Small intestine (tissue), 7 donors: ENCODE measurements around the gene TENM4. TPM values are rescaled to one million over a fixed set of nuclear protein-coding genes. Genes with fewer than 3 reads are reported as not detected.

Experiments used
- DNase-seq, 2 donors: peaks; one replicate each; pipeline versions ENCODE4 v3.0.0 to v3.0.0-alpha.2; 2013
- FAIRE-seq: peaks from 2 replicates; lab custom pipeline; 2012; peaks lifted over from hg19 to GRCh38; lab: Jason Lieb, UNC
- H3K27ac ChIP-seq, 3 donors: one replicate each; pipeline ENCODE4 v1.5.1; 2013; ENCODE audit warnings: low read length in 2 of 3, mild to moderate bottlenecking in 2 of 3, control low read depth in 1 of 3, inconsistent platforms in 1 of 3, low read depth in 1 of 3, moderate library complexity in 1 of 3
- H3K27me3 ChIP-seq, 3 donors: one replicate each; pipeline ENCODE4 v1.6.1; 2013; ENCODE audit warnings: low read length in 3 of 3, inconsistent platforms in 1 of 3; ENCODE audit not compliant: control insufficient read depth in 3 of 3, insufficient read depth in 3 of 3
- H3K36me3 ChIP-seq, 3 donors: one replicate each; pipeline ENCODE4 v1.6.1; 2013; ENCODE audit warnings: low read length in 3 of 3, inconsistent platforms in 1 of 3, low read depth in 1 of 3, mild to moderate bottlenecking in 1 of 3, moderate library complexity in 1 of 3; ENCODE audit not compliant: control insufficient read depth in 3 of 3, insufficient read depth in 2 of 3
- H3K4me1 ChIP-seq, 3 donors: one replicate each; pipeline ENCODE4 v1.6.1; 2013; ENCODE audit warnings: low read length in 2 of 3, inconsistent platforms in 1 of 3, low read depth in 1 of 3, mild to moderate bottlenecking in 1 of 3, moderate library complexity in 1 of 3; ENCODE audit not compliant: control insufficient read depth in 3 of 3, insufficient read depth in 2 of 3
- H3K4me3 ChIP-seq, 3 donors: one replicate each; pipeline ENCODE4 v1.5.1; 2013; ENCODE audit warnings: low read length in 3 of 3, control low read depth in 1 of 3, inconsistent platforms in 1 of 3, low read depth in 1 of 3, mild to moderate bottlenecking in 1 of 3, moderate library complexity in 1 of 3
- H3K9me3 ChIP-seq, 2 donors: one replicate each; pipeline ENCODE4 v1.6.1; 2013; ENCODE audit warnings: low read depth in 1 of 2, low read length in 1 of 2; ENCODE audit not compliant: control insufficient read depth in 2 of 2, insufficient read depth in 1 of 2
- WGBS, 3 donors: extraction: QIAGEN DNeasy Blood & Tissue Kit; methylation state at CpG; one replicate each; pipeline ENCODE4 v1.1.7; 2013; 5-methylcytosine and 5-hydroxymethylcytosine counted together
- polyA plus RNA-seq, 4 donors: library from polyadenylated mRNA; stranded (reverse) in 3 of 4; unstranded in 1 of 4; fragments of 200-250 nt in 3 of 4; fragments of 120-200 nt in 1 of 4; gene quantifications; one replicate each; pipeline versions ENCODE4 v1.2.1 to v1.2.3, GENCODE V29; 2013
- donor health status: healthy with polysubstance abuse.
- donor health status: control.
- donor health status: control.
- donor health status: Bipolar disorder and iron deficiency.
- donor health status: healthy.

Gene TENM4
- polyA plus RNA-seq, 4 donors = under 0.01 to 0.96 (median 0.31) TPM; not detected in 1

- FAIRE-seq (no peak), DNase-seq (peak in 1 of 2 donors; percentile 28)
- Histone ChIP-seq H3K9me3 (no peaks in the 10 kb centered on the region), H3K27ac (no peak overlapping the region), H3K4me3 (peak overlapping the region in 1 of 3 donors; percentile 17), H3K27me3 (peaks cover 0 to 26% (median 4%) of the 10 kb centered on the region in 3 donors), H3K36me3 (no peaks in the 10 kb centered on the region), H3K4me1 (no peaks in the 10 kb centered on the region)
- 8 to 15% (median 14%) methylated on average over 36 of the region's 36 CpGs for WGBS, 3 donors
These were observed 478.7 kb downstream of the TENM4 start for GRCh38 chr11:78961937-78962701.

GRCh38 chr11:78961247-78961646 is 479.6 kb downstream of the TENM4 start:
- no peak overlapping the region for H3K27ac ChIP-seq
- H3K4me3 ChIP-seq = no peak overlapping the region
- H3K9me3 ChIP-seq = no peaks in the 10 kb centered on the region
- 39 to 52% (median 40%) methylated on average over 3 of the region's 3 CpGs for WGBS, 3 donors
- H3K27me3 ChIP-seq = peaks cover 0 to 26% (median 4%) of the 10 kb centered on the region in 3 donors
- FAIRE-seq (no peak), DNase-seq (peak; percentile 23 to 25)
- H3K36me3 ChIP-seq = no peaks in the 10 kb centered on the region
- no peaks in the 10 kb centered on the region for H3K4me1 ChIP-seq

GRCh38 chr11:78958444-78958843 is 482.4 kb downstream of the TENM4 start:
- WGBS, 3 donors = 86 to 87% (median 86%) methylated on average over 3 of the region's 3 CpGs
- Histone ChIP-seq H3K9me3 (no peaks in the 10 kb centered on the region), H3K4me3 (no peak overlapping the region), H3K36me3 (no peaks in the 10 kb centered on the region), H3K27ac (no peak overlapping the region), H3K27me3 (peaks cover 0 to 26% (median 4%) of the 10 kb centered on the region in 3 donors), H3K4me1 (no peaks in the 10 kb centered on the region)
- no peak for FAIRE-seq
- DNase-seq = no peak

- Histone ChIP-seq H3K27ac (no peak overlapping the region), H3K4me1 (no peaks in the 10 kb centered on the region), H3K4me3 (no peak overlapping the region), H3K36me3 (no peaks in the 10 kb centered on the region), H3K9me3 (no peaks in the 10 kb centered on the region), H3K27me3 (peaks cover 0 to 28% (median 2%) of the 10 kb centered on the region in 3 donors)
- WGBS, 3 donors = 62 to 72% (median 66%) methylated on average over 5 of the region's 5 CpGs
- no peak for DNase-seq
- FAIRE-seq = no peak
These were observed 483.2 kb downstream of the TENM4 start for GRCh38 chr11:78957476-78958245.

GRCh38 chr11:78954696-78955095 is 486.1 kb downstream of the TENM4 start:
- no peaks in the 10 kb centered on the region for H3K36me3 ChIP-seq
- H3K9me3 ChIP-seq = no peaks in the 10 kb centered on the region
- no peak for DNase-seq
- H3K4me3 ChIP-seq = no peak overlapping the region
- H3K4me1 ChIP-seq = no peaks in the 10 kb centered on the region
- WGBS, 3 donors = 89 to 92% (median 89%) methylated on average over 3 of the region's 3 CpGs
- H3K27ac ChIP-seq = no peak overlapping the region
- no peak for FAIRE-seq
- peaks cover 0 to 6% (median 0%) of the 10 kb centered on the region in 3 donors for H3K27me3 ChIP-seq

- H3K4me3 ChIP-seq = no peak overlapping the region
- H3K27me3 ChIP-seq = peaks cover 0 to 3% (median 0%) of the 10 kb centered on the region in 3 donors
- no peaks in the 10 kb centered on the region for H3K9me3 ChIP-seq
- WGBS, 3 donors = 47 to 64% (median 55%) methylated on average over 2 of the region's 2 CpGs
- FAIRE-seq = no peak
- no peak overlapping the region for H3K27ac ChIP-seq
- H3K4me1 ChIP-seq = no peaks in the 10 kb centered on the region
- DNase-seq = no peak
- no peaks in the 10 kb centered on the region for H3K36me3 ChIP-seq
These were observed 486.6 kb downstream of the TENM4 start for GRCh38 chr11:78954261-78954660.

- peaks cover 0 to 3% (median 0%) of the 10 kb centered on the region in 3 donors for H3K27me3 ChIP-seq
- no peak overlapping the region for H3K27ac ChIP-seq
- no peaks in the 10 kb centered on the region for H3K4me1 ChIP-seq
- WGBS, 3 donors = 48 to 60% (median 50%) methylated on average over 4 of the region's 4 CpGs
- no peaks in the 10 kb centered on the region for H3K9me3 ChIP-seq
- DNase-seq = no peak
- no peak overlapping the region for H3K4me3 ChIP-seq
- no peaks in the 10 kb centered on the region for H3K36me3 ChIP-seq
- FAIRE-seq = no peak
These were observed 487.9 kb downstream of the TENM4 start for GRCh38 chr11:78952890-78953289.

GRCh38 chr11:78952175-78952574 is 488.7 kb downstream of the TENM4 start:
- Histone ChIP-seq H3K9me3 (no peaks in the 10 kb centered on the region), H3K36me3 (no peaks in the 10 kb centered on the region), H3K27ac (no peak overlapping the region), H3K4me1 (no peaks in the 10 kb centered on the region), H3K27me3 (peaks cover 0 to 4% (median 0%) of the 10 kb centered on the region in 3 donors), H3K4me3 (no peak overlapping the region)
- no peak for FAIRE-seq
- WGBS, 3 donors = 56 to 65% (median 64%) methylated on average over 7 of the region's 7 CpGs
- no peak for DNase-seq
